WI38 (cell line): ENCODE measurements around the gene NEGR1.

Source experiments
- H3K4me3 ChIP-seq: 2 replicates; pipeline ENCODE4 v1.5.1; 2011; ENCODE audit warnings: low read depth, mild to moderate bottlenecking, control low read depth, low read length
- TF ChIP-seq, protein P1 (sequence below): IDR thresholded peaks from 2 replicates; pipeline ENCODE4 v1.5.1; 2012; ENCODE audit warnings: low read depth, mild to moderate bottlenecking, control low read depth, low read length

The NEGR1 gene

DNA sequence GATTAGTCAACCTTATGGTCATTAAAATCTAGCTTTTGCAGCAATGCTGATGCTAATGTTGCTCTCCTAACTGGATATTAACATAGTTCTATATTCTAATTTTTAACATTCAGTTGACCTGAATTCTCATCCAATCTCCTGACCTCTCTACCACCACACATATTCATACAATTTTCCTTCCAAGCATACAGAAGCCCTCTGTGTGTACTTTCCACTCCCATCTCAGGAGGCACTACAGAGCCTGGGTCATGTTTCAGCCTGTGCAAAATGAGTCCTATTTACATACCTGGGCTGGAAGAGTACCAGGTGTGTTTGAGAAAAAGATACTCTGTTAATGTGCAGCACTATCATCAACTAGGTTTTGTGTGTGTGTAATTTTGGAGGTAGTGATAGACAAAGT lies 486.3 kb downstream of the NEGR1 start:
- TF ChIP-seq, protein P1, sequence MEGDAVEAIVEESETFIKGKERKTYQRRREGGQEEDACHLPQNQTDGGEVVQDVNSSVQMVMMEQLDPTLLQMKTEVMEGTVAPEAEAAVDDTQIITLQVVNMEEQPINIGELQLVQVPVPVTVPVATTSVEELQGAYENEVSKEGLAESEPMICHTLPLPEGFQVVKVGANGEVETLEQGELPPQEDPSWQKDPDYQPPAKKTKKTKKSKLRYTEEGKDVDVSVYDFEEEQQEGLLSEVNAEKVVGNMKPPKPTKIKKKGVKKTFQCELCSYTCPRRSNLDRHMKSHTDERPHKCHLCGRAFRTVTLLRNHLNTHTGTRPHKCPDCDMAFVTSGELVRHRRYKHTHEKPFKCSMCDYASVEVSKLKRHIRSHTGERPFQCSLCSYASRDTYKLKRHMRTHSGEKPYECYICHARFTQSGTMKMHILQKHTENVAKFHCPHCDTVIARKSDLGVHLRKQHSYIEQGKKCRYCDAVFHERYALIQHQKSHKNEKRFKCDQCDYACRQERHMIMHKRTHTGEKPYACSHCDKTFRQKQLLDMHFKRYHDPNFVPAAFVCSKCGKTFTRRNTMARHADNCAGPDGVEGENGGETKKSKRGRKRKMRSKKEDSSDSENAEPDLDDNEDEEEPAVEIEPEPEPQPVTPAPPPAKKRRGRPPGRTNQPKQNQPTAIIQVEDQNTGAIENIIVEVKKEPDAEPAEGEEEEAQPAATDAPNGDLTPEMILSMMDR = no peak
- H3K4me3 ChIP-seq = no peak overlapping the region

DNA sequence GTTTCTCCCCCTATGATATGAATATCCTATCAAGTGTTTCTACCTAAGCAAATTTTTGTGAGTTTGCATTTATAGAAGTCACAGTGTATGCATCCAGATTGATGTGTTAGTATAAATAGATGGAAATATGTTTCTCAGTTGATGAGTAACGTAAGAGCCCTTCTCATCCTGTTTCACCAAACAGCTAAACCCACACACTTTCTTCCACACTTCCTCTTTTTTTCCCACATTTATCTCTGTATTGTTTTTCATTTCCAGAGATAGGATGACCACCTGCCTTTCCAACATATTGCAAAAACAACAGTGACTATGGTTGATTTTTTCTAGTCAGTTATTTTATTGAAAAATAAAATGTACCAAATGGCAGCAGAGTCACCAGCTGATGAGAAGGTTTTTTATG lies 490.1 kb downstream of the NEGR1 start:
- H3K4me3 ChIP-seq = no peak overlapping the region
- TF ChIP-seq, protein P1 = no peak

- TF ChIP-seq, protein P1 = no peak
- H3K4me3 ChIP-seq = no peak overlapping the region
Measured at GRCh38 chr1:71788113-71788512, 494.2 kb downstream of the NEGR1 start.

DNA sequence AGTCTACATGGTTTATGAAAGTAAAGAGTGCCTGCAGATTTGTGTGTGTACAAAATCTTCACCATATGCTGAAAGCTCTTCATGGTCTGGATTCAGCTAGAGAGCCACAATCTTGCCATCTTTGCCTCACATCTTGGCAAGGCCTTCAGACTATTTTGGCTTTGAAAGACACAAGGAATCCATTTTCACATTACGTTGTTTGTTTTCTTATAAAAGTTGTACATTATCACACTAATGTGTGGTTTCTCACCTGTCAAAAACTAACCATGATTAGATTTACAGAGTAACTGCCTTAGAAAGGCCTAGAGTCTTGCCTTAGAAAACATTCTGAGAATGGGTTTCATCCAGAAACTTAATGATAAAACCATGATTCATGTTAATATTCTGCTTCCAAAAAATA lies 494.6 kb downstream of the NEGR1 start:
- TF ChIP-seq, protein P1 = no peak

DNA sequence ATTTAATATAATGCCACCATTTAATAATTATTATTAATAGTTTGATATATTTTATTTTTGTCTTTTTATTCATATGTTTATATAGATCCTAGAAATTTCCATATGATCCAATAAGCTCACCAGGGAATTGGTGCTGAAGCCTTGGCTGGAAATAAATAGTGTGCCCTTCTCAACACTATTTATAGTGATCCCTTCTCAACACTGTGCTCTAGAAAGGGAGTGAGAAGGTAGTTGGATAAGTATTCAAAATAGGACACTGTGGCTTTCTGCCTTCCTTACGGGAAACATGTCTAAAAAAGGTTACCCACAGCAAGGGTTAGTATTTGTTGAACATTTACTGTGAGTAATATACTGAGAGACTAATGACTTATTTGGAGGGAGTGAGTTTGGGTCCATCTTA lies 496.1 kb downstream of the NEGR1 start:
- TF ChIP-seq, protein P1 = no peak
- no peak overlapping the region for H3K4me3 ChIP-seq

More for the DNA sequence above, 494.6 kb downstream of the NEGR1 start:
- H3K4me3 ChIP-seq = no peak overlapping the region

GRCh38 chr1:71785450-71785849 lies 496.9 kb downstream of the NEGR1 start:
- TF ChIP-seq, protein P1 = no peak

DNA sequence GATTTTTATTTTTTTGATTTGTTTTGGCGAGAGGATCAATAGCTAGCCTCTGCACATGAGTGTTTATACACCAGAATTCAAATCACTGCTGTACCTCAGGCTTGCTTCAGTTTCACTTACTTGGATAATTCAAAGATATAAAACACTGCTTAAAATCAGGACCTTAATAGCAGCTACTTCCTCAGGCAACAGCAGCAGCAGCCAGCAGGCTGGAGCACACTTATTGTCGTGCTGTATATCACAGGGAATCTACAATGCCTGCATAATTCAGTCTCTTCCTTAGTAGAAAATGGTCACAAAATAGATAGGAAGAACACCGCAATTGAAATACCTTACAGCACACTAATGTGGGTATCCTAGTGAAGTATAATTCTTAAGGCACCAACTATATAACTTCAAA lies 497.3 kb downstream of the NEGR1 start:
- TF ChIP-seq, protein P1 = no peak

More at GRCh38 chr1:71785450-71785849, 496.9 kb downstream of the NEGR1 start:
- no peak overlapping the region for H3K4me3 ChIP-seq

More for the DNA sequence above, 497.3 kb downstream of the NEGR1 start:
- no peak overlapping the region for H3K4me3 ChIP-seq
